Measurements from ENCODE around the gene COL6A1.

COL6A1 gene, protein sequence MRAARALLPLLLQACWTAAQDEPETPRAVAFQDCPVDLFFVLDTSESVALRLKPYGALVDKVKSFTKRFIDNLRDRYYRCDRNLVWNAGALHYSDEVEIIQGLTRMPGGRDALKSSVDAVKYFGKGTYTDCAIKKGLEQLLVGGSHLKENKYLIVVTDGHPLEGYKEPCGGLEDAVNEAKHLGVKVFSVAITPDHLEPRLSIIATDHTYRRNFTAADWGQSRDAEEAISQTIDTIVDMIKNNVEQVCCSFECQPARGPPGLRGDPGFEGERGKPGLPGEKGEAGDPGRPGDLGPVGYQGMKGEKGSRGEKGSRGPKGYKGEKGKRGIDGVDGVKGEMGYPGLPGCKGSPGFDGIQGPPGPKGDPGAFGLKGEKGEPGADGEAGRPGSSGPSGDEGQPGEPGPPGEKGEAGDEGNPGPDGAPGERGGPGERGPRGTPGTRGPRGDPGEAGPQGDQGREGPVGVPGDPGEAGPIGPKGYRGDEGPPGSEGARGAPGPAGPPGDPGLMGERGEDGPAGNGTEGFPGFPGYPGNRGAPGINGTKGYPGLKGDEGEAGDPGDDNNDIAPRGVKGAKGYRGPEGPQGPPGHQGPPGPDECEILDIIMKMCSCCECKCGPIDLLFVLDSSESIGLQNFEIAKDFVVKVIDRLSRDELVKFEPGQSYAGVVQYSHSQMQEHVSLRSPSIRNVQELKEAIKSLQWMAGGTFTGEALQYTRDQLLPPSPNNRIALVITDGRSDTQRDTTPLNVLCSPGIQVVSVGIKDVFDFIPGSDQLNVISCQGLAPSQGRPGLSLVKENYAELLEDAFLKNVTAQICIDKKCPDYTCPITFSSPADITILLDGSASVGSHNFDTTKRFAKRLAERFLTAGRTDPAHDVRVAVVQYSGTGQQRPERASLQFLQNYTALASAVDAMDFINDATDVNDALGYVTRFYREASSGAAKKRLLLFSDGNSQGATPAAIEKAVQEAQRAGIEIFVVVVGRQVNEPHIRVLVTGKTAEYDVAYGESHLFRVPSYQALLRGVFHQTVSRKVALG

DNA sequence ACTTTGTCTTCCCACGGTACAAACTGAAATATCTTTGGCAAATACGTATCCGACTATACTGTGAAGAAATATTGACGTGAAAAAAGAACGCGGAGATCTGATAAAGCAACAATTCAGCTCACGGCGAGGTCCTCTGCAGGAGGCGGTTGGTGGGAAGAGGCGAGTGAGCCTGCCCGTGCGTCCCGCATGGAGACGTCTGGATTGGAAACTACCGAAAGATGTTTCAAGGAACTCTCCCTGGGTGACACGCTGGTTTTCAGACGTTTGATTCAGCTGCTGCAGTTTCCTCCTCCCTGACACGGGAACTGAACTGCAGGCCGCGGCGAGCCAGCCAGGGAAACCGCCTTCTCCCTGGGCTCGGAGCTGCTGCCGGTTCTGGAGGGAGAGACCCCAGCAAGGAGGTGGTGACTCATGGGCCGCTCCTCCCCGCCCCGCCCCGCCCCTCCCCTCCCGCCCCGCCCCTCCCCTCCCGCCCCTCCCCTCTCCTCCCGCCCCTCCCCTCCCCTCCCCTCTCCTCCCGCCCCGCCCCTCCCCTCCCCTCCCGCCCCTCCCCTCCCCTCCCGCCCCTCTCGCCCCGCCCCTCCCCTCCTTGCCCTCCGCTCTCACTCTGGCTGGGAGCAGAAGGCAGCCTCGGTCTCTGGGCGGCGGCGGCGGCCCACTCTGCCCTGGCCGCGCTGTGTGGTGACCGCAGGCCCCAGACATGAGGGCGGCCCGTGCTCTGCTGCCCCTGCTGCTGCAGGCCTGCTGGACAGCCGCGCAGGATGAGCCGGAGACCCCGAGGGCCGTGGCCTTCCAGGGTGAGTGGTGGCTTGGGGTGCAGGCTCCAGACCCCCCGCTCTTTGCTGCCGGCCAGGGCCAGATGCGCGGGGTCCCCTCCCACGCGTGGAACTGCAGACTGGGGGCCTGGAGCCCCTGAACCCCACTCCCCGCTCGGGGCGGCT is at the start of gene COL6A1:
Gene COL6A1, plus strand, starts transcription at position 620 of the 941 bp plus-strand sequence. Its CDS starts 81 bp downstream, at position 701.
- DNase-seq, result peak; percentile 23

DNA sequence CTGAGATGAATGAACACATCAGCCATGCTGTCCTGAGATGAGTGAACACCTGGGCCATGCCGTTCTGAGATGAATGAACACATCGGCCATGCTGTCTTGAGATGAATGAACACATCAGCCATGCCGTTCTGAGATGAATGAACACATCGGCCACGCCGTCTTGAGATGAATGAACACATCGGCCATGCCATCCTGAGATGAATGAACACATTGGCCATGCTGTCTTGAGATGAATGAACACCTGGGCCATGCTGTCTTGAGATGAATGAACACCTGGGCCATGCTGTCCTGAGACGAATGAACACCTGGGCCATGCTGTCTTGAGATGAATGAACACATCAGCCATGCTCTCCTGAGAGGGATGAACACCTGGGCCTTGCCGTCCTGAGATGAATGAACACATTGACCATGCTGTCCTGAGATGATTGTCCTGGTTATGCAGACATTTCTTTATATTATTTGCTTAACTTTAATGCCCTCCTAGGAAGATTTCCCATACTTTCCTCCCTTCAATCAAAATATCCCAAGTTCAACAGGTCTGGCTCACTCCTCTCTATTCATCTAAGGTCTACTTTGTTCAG is 48.6 kb upstream of the COL6A1 start:
- no peak for DNase-seq

DNA sequence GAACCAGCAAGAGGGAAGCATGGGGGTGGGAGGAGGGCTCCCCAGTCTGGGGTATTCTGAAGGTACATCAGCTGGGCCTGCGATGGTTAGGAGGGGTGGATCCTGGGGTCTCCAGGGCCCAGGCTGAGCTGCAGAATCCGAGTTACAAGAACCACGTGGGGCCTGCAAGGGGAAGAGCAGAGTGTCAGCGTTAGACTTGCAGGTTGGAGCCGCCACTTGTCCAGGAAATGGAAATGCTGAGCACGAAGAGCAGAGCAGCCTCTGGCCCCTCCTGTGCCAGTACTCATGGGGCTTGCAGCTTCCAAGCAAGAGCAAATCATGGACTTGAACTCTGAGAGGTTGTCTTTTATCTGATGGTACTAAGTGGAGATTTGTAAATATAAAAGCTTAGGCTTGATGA is 47.5 kb upstream of the COL6A1 start:
- no peak for DNase-seq

DNA sequence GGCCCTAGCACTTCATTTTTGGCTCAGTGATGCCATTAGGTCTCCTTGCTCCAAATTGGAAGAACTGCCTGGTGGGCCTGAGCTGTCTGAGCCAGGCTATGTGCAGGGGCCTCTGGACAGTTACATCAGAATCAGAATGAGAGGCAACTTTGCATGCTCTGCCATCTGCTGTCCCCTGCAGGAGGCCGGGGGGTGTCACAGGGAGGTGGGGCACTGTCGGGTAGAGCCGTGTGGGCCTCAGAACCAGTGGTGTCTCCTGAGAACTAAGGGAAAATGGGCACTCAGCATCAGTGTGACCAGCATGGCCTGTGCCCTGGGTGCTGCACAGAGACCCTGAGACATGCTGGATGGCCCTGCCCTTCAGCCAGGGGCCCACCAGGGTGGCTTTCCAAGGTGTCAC is 47.0 kb upstream of the COL6A1 start:
- no peak for DNase-seq

DNA sequence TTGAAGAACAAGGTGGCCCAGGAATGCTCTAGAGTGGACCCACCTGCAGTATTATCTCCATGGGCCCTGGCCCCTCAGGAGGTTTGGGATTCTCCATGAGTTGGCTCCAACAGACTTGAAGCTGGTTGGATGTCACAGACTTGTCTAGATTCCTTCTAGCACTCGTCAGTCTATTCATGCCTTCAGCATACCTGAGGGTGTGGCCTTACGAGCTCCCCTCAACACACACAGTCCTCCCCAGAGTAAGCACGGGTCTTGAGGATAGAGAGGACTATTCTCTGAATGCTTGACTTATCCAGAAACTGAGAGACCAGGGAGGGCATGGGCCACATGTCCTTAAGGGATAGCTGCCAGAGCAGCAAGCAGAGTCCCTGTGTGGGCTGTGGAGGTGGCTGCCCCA is 45.9 kb upstream of the COL6A1 start:
- DNase-seq, result no peak

DNA sequence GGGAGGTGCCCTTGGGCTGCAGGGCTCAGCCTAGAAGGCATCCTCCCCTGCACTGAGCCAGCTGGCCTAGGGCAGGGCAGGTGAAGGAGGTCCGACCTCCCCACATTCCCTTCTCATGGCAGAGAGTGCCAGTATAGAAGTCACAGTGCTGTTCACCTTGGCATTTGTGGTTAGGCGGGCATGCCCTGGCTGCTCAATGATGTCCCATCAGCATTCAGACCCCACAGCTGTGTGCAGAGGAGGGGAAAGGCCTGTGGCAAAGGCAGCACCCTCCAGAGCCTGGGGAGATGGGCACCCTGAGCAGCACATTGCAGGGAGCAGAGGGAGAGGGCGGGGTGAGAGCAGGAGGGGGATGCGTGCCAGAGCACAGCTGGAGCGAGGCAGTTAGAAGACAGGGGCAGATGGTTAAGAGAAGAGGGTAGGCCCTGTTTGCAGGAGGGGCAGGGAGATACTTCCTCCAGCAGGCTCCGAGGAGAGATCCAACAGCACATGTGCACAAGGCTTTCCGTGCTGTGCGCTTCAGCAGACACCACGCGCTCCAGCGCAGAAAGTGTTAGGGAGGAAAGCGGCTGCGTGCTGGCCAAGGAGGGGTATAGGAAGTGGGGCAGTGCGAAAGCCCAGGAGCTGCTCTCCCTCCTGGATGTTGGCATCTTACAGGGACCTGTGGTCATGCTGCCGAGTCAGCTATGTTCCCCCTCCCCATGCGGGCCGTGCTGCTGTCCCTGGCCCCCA is 43.7 kb upstream of the COL6A1 start:
- DNase-seq, result no peak

DNA sequence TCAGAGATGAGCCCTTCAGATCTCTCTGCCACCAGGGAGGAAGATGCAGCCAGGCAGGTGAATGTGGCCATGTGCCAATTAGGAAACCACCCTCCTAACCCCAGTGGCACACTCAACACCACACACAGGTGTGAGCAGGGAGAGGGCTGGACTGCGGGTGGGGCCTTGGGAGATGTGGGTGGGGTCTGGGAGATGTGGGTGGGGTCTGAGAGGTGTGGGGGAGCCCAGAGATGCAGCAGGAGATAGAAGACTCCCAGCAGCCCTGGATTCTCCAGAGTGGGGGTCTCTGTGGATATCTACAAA is 43.2 kb upstream of the COL6A1 start:
- DNase-seq, result no peak

DNA sequence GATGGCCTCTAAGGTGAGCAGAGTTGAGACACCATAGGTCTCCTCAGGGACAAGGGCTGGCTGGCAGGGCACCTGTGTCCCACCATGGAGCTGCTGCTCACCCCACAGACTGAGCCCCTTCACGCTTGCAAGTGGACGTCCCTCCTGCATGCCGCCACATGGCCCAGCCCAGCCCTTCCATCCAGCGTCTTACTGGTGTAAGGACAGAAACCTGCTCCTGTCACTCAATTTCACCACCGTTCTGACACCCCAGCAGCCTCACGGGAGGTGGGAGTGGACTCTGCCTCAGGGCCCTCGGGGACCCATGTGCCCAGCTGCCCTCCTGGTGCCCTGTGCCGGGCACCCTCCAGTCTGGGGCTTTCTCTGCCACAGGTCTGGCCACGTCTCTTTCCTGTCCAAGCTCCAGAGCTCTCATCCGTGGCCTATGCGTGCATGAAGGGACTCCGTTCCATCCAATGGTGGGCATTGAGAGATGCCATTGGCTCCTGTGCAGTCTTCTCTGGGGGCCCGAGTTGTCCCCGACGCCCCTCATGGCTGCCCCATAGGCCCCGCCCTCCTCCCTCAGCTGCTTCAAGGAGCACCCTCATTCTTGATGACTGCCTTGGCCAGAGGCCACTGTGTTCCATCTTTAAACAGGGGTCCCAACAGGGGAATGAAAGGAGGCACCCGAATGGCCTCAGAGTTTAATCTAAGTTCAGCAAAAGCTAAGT is 42.6 kb upstream of the COL6A1 start:
- no peak for DNase-seq

DNA sequence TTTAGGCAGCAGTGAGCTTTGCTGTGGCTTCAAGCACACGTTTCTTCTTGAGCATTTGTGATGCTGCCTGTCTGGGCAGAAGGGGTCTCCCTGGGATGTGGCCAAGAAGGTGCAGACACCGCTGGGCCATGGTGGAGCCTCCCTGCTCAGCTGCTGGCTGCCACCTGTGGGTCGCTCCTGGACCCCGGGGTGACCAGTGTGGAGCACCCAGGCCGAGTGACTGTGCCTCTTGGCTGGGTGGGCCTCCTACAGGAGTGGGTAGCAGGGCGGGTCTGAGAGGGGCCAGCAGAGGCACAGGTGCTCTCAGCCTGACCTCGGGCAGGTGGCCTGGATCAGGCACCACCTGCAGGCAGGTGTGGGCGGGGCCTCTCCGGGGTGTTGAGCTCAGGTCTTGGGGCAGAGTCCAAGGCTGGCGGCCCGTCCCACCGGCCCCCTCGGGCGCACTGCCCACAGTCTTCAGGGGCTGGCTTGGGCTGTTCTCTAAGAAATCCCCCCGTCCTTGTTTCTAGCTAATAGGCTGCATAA is 42.0 kb upstream of the COL6A1 start:
- no peak for DNase-seq

DNA sequence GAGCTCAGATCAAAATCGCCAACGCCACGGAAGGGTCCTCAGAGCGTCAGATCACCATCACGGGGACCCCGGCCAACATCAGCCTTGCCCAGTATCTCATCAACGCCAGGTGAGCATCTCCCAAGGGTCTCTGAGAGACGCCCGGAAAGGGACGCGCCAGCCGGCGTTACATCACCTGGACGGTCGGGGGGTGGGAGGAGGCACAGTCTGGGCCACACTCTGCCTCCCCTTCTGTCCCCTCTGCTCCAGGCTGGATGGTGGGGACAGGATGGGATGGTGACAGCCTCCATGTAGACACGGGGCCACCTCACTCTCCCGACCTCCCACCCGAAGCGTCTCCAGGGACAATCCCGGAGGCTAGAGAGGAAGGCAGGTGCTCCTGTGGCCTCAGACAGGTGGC is 41.5 kb upstream of the COL6A1 start:
- DNase-seq, result no peak

DNA sequence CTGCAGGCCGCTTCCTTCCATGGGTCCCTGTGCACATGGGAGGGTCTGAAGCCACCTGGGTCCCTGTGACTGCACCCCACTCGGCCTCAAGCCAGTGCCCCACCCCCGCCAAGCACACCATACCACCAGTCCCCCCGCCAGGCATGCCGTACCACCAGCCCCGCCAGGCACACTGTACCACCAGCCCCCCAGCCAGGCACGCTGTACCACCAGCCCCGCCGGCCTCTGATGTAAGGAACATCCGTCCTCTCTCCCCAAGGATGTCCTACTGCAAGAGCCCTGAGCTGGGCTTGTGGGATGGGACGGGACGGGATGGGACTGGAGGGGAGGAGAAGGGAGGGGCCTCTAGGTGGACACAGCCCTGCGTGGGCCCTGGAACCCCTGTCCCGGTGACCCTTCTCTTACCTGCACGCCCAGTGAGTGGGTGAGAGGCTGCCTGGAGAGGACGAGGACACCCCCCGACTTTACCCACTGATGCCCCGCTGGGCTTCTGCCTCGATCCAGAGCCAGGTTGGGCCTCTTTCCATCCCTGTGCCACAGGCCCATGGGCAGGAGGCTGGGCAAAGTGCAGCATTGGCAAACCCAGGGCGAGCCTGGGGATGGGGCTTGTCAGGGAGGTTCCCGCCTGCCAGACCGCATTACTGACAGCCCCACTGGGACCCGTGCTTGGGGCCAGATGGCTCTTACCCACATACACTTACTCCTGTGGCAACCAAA is 40.8 kb upstream of the COL6A1 start:
- DNase-seq, result no peak

DNA sequence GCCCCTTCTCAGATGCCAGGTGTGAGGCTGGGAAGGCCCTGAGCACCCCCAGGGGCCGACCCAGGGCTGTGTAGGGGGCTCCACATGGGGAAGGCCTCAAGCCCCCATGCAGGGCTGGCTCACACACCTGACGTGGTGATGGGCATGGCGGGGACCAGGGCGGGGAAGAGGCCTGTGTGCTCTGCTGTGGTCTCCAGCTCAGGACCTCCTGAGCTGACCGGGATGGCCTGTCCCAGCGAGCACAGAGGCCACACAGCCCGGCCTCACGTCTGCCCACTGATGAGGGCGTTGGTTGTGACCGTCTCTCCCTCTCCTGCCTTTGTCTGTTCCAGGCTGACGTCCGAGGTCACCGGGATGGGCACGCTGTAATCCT is 40.2 kb upstream of the COL6A1 start:
- no peak for DNase-seq

DNA sequence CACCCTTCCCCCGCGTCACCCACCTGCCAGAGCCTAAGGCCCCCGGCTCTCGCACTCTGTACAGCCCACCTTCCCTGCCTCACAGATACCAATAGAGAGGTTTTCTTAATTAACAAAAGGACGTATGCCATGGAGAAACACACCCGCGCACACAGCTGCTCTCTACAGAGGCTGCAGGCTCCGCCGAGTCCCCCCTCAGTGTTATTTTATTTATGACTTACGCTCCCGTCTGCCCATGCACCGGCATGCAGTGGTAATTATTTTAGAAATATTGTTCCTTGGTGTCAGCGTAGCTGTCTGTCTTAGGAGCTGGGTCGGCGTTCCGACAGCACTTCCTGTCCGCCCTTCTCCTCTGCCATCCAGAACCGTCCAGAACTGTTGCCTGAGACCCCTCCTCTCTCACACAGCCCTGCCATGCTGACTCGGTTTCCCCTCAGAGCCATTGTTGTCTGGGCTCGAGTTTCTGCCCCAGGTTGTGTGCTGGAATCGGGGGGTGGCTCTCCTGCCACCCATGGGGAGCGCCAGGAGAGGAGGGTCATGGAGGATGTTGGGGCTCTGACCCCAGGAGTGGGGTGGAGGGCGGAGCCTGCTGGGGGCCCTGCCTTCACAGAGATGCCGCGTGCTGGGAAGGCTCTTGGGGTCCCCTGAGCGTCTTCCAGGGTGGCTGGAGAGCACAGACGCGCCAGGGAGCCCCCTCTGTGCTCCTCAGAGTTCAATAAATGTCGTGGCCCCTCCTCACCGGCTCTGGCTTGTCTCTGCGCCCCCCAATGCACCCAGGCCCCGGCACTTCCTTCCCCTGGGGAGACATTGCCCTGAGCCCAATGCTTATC is 39.6 kb upstream of the COL6A1 start:
- no peak for DNase-seq

DNA sequence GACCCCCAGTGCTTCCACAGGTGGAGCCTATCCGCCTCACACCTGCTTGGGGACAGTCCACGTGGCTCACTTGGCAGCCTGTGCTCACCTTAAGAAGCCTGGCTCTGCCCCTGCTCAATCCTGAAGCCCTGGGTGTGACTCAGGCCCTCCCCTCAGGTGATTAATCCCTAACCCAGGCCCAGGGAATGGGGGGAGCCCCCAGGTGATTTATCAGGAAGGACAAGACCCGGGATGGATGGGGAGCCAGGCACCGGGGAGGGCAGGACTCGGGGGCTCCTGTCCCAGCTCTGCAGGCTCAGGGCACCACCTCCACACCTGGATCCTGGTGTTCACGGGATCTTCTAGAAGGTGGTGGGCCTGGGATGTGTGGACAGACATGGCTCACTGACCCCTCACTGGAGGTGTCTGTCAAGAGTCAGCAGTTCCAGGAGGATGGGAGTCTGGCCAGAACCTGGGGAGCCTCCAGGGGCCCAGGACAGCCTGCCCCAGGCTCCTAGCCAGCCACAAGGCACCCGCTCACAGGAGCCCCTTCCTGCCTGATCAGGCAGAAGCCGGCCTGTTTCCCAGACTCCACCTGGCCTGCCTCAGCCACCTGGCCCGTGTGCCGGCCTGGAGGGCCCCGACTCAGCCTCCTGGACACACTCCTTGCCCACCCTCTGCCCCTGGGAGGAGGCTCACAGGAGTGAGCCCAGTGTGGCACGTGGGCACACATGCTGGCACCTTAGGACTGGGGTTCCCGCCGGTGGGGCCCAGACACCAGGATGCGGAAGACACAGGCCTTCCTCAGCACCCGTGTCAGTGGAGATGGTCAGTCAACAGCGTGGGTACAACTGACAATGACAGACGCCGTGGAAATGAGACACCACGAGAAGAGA is 38.6 kb upstream of the COL6A1 start:
- no peak for DNase-seq

DNA sequence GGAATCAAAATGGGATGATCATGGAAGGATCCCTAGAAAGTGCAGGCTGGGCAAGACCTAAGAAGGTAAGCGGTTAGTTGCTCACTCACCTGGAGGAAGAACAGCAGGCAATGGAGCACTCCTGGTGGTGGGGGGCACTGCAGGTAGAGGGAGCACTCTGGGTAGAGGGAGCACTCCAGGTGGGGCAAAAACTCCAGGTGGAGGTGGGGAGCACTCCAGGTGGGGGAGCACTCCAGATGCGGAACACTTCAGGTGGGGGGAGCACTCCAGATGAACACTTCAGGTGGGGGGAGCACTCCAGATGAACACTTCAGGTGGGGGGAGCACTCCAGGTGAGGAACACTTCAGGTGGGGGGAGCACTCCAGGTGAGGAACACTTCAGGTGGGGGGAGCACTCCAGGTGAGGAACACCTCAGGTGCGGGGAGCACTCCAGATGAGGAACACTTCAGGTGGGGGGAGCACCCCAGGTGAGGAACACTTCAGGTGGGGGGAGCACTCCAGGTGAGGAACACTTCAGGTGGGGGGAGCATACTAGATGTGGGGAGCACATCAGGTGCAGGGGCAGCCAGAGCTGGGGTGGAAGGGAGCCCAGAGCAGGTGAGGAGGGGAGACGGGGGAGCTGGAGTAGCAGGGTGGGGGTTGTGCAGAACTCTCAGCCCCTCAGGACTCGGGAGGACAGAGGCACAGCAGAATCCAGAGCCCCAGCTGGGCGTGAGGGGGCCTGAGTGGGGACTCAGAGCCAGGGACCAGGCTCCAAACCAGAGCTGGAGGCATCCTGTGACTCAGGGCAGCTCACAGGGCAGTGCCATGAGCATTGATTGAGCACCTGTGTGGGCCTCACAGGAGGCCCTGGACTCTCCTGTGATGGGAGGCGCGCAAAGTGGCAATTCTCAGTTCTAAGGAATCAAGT is 37.7 kb upstream of the COL6A1 start:
- DNase-seq, result no peak

DNA sequence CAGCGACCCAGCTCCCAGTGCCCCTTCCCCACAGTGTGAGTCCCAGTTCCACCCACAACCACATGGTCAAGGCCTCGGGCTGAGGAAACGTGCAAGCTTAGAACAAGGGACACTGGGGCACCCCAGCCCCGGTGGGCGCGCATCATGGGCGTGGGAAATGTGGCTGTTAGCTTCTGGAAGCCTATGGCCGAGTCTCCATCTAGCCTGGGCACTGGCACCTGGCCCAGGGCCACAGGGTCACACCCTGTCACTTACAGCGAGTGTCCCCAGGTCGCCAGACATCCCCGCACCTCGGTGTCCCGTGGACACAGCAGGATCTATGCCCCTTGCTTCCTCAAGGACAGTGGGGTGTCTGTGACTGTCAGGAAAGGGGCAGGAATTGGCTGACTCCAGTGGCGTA is 37.0 kb upstream of the COL6A1 start:
- no peak for DNase-seq

Data from NCI-H510A treated with DMSO at 0.1 percent for 48 hours (cell line).